Natural killer cell (primary cell): ENCODE data around the gene RBM33. TPM values are rescaled to one million over a fixed set of nuclear protein-coding genes. Genes with fewer than 3 reads are reported as not detected.

Source experiments
- ATAC-seq, 3 donors: fragments of 150-1000 bp in 2 of 3; fragments of 200-7000 bp in 1 of 3; cut with Tn5 transposase; 1 replicate in 1 of 3; 2 replicates in 2 of 3; pipeline ENCODE4 v1.10.0; 2021; ENCODE audit warnings: mild to moderate bottlenecking in 2 of 3, moderate library complexity in 2 of 3
- DNase-seq, 2 donors: peaks; one replicate each; pipeline versions ENCODE4 v3.0.0 to v3.0.0-alpha.2; 2013 to 2021; ENCODE audit warnings: mixed read lengths in 1 of 2
- H3K27ac ChIP-seq: one replicate; pipeline ENCODE4 v1.5.1; 2013; ENCODE audit warnings: mild to moderate bottlenecking, low read length
- H3K27me3 ChIP-seq: one replicate; pipeline ENCODE4 v1.6.1; 2013; ENCODE audit warnings: low read length; ENCODE audit not compliant: control insufficient read depth, insufficient read depth
- H3K36me3 ChIP-seq: one replicate; pipeline ENCODE4 v1.6.1; 2013; ENCODE audit warnings: low read length; ENCODE audit not compliant: control insufficient read depth, insufficient read depth
- H3K4me1 ChIP-seq: one replicate; pipeline ENCODE4 v1.6.1; 2013; ENCODE audit warnings: low read length; ENCODE audit not compliant: control insufficient read depth, insufficient read depth
- H3K4me3 ChIP-seq: one replicate; pipeline ENCODE4 v1.5.1; 2013; ENCODE audit warnings: low read length
- H3K9me3 ChIP-seq: one replicate; pipeline ENCODE4 v1.6.1; 2013; ENCODE audit warnings: low read length; ENCODE audit not compliant: control insufficient read depth, insufficient read depth
- H3K27ac Mint-ChIP-seq, 2 donors: one replicate each; pipeline ENCODE4 v1.8.0; 2022; ENCODE audit warnings: mild to moderate bottlenecking in 2 of 2, mixed read lengths in 2 of 2, moderate library complexity in 1 of 2
- H3K27me3 Mint-ChIP-seq, 2 donors: one replicate each; pipeline ENCODE4 v1.8.0; 2022; ENCODE audit warnings: low read depth in 2 of 2, mixed read lengths in 2 of 2
- H3K36me3 Mint-ChIP-seq: one replicate; pipeline ENCODE4 v1.8.0; 2022; ENCODE audit warnings: mixed read lengths
- H3K4me1 Mint-ChIP-seq, 2 donors: one replicate each; pipeline ENCODE4 v1.8.0; 2022; ENCODE audit warnings: mixed read lengths in 2 of 2
- H3K4me3 Mint-ChIP-seq: one replicate; pipeline ENCODE4 v1.8.0; 2022; ENCODE audit warnings: mild to moderate bottlenecking, moderate library complexity, mixed read lengths
- H3K9me3 Mint-ChIP-seq, 2 donors: one replicate each; pipeline ENCODE4 v1.8.0; 2022; ENCODE audit warnings: mixed read lengths in 2 of 2
- WGBS: methylation state at CpG from one replicate; pipeline ENCODE4 v1.1.7; 2013; ENCODE audit warnings: missing lambda C conversion rate; ENCODE audit not compliant: insufficient coverage; 5-methylcytosine and 5-hydroxymethylcytosine counted together
- intact Hi-C: fragments of 100-400 bp; cut with micrococcal nuclease; formaldehyde crosslinking; loops from one replicate; pipeline ENCODE4 v1.14.2; 2022
- total RNA-seq, 4 donors: library from RNA; stranded (reverse); fragments of 120-200 nt in 1 of 4; gene quantifications; one replicate each; pipeline versions ENCODE4 v1.2.3 to v1.2.4, GENCODE V29; 2013 to 2022
- TF ChIP-seq, protein P1 (sequence below): fragments of 200-600 bp; IDR thresholded peaks from one replicate; pipeline ENCODE4 v1.8.0; 2022; ENCODE audit warnings: antibody characterized with exemption

Gene RBM33
- total RNA-seq, 3 donors from 2014 or later (not counting 1 experiment from before 2014, with no cell fraction given), result 161 to 182 (median 182) TPM

DNA sequence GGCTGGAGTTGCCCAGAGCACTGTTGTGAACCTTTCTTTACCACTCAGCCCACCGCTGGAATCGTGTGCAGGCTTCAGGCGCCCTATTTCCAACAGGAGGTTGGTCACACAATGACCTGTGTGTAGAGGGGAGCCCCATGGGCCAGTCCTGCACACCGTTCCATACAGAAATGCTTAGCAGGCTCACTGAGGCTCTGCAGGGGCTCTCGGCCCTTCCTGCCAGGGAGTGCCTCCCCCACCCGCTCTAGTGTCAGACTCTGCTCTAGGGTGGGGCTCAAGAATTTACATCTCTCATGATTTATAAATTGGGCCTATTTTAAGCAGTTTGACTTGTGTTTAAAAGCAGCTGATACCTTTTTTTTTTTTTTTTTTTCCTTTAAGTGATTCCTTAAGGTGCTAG, 125.8 kb downstream of the RBM33 start:
- Histone ChIP-seq H3K27me3 (no peaks in the 10 kb centered on the region), H3K4me1 (peaks cover 3% of the 10 kb centered on the region), H3K27ac (no peak overlapping the region), H3K9me3 (no peaks in the 10 kb centered on the region), H3K36me3 (peaks cover 57% of the 10 kb centered on the region), H3K4me3 (no peak overlapping the region)
- no peaks in the 10 kb centered on the region for H3K27me3 Mint-ChIP-seq
- WGBS, result 96% methylated on average over 6 of the region's 6 CpGs
- intact Hi-C loops, result no loop called here
- ATAC-seq (no peak), DNase-seq (no peak)
- peaks cover 10 to 19% of the 10 kb centered on the region in 2 donors for H3K4me1 Mint-ChIP-seq
- TF ChIP-seq, protein P1, sequence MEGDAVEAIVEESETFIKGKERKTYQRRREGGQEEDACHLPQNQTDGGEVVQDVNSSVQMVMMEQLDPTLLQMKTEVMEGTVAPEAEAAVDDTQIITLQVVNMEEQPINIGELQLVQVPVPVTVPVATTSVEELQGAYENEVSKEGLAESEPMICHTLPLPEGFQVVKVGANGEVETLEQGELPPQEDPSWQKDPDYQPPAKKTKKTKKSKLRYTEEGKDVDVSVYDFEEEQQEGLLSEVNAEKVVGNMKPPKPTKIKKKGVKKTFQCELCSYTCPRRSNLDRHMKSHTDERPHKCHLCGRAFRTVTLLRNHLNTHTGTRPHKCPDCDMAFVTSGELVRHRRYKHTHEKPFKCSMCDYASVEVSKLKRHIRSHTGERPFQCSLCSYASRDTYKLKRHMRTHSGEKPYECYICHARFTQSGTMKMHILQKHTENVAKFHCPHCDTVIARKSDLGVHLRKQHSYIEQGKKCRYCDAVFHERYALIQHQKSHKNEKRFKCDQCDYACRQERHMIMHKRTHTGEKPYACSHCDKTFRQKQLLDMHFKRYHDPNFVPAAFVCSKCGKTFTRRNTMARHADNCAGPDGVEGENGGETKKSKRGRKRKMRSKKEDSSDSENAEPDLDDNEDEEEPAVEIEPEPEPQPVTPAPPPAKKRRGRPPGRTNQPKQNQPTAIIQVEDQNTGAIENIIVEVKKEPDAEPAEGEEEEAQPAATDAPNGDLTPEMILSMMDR, result no peak
- no peak overlapping the region for H3K27ac Mint-ChIP-seq
- H3K36me3 Mint-ChIP-seq, result peaks cover 7% of the 10 kb centered on the region
- no peak overlapping the region for H3K4me3 Mint-ChIP-seq
- H3K9me3 Mint-ChIP-seq, result no peaks in the 10 kb centered on the region

- no peaks in the 10 kb centered on the region for H3K9me3 Mint-ChIP-seq
- peaks cover 7% of the 10 kb centered on the region for H3K36me3 Mint-ChIP-seq
- intact Hi-C loops, result no loop called here
- 96% methylated on average over 3 of the region's 4 CpGs for WGBS
- H3K36me3 ChIP-seq, result peaks cover 67% of the 10 kb centered on the region
- TF ChIP-seq, protein P1, result no peak
- H3K27ac Mint-ChIP-seq, result peak overlapping the region; percentile 18 to 42
- no peak overlapping the region for H3K27ac ChIP-seq
- H3K27me3 Mint-ChIP-seq, result no peaks in the 10 kb centered on the region
- H3K4me3 ChIP-seq, result no peak overlapping the region
- ATAC-seq (no peak), DNase-seq (no peak)
- peaks cover 3% of the 10 kb centered on the region for H3K4me1 ChIP-seq
- H3K9me3 ChIP-seq, result no peaks in the 10 kb centered on the region
- H3K27me3 ChIP-seq, result no peaks in the 10 kb centered on the region
- peaks cover under 1 to 6% of the 10 kb centered on the region in 2 donors for H3K4me1 Mint-ChIP-seq
- H3K4me3 Mint-ChIP-seq, result no peak overlapping the region
Observed at GRCh38 chr7:155773531-155773930, 129.1 kb downstream of the RBM33 start.

DNA sequence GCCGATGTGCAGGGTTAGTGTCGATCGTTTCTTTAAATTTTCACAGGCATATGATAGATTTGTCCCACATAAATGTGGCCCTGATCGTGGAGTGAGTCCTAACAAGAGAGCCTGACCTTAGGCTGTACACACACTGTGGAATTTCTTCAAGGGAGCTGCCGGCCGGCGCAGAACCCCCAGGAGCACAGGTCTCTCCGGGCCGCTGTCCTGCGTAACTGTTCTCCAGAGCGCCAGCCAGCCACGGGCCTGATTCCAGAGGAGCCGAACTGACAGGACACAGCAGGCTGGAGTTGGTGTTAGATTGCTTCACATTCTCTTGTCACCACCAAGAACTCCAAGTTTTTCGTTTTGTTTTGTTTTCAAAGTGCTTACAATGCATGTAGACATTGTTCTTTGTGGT, 130.5 kb downstream of the RBM33 start:
- intact Hi-C loops, result no loop called here
- H3K4me3 ChIP-seq, result no peak overlapping the region
- H3K9me3 ChIP-seq, result no peaks in the 10 kb centered on the region
- Mint-ChIP-seq H3K27me3 (no peaks in the 10 kb centered on the region), H3K36me3 (peaks cover 1% of the 10 kb centered on the region), H3K9me3 (no peaks in the 10 kb centered on the region), H3K4me1 (peaks cover 0 to 10% of the 10 kb centered on the region in 2 donors), H3K4me3 (no peak overlapping the region), H3K27ac (no peak overlapping the region)
- H3K27me3 ChIP-seq, result no peaks in the 10 kb centered on the region
- ATAC-seq (no peak), DNase-seq (no peak)
- 97% methylated on average over 14 of the region's 14 CpGs for WGBS
- H3K4me1 ChIP-seq, result no peaks in the 10 kb centered on the region
- TF ChIP-seq, protein P1, result no peak
- H3K36me3 ChIP-seq, result peaks cover 63% of the 10 kb centered on the region
- no peak overlapping the region for H3K27ac ChIP-seq

- TF ChIP-seq, protein P1, result no peak
- Histone ChIP-seq H3K27ac (no peak overlapping the region), H3K4me1 (no peaks in the 10 kb centered on the region), H3K4me3 (no peak overlapping the region), H3K27me3 (no peaks in the 10 kb centered on the region), H3K36me3 (peaks cover 64% of the 10 kb centered on the region), H3K9me3 (no peaks in the 10 kb centered on the region)
- intact Hi-C loops, result no loop called here
- Mint-ChIP-seq H3K36me3 (no peaks in the 10 kb centered on the region), H3K27ac (no peak overlapping the region), H3K4me1 (peaks cover 0 to 10% of the 10 kb centered on the region in 2 donors), H3K9me3 (no peaks in the 10 kb centered on the region), H3K4me3 (no peak overlapping the region), H3K27me3 (no peaks in the 10 kb centered on the region)
- ATAC-seq, result no peak
- whole genome bisulfite sequencing, result 97% methylated on average over 7 of the region's 7 CpGs
- no peak for DNase-seq
Observed at GRCh38 chr7:155775691-155776090, 131.2 kb downstream of the RBM33 start.
